Hepatocyte (in vitro differentiated cells): ENCODE measurements around the gene EMX1. TPM values are rescaled to one million over a fixed set of nuclear protein-coding genes. Genes with fewer than 3 reads are reported as not detected.

Experiments
- DNase-seq: peaks from one replicate; pipeline ENCODE4 v3.0.0-alpha.2; 2016; ENCODE audit warnings: low spot score
- H2AFZ ChIP-seq: fragments of 200-600 bp; sonication (generic); 2 replicates; pipeline ENCODE4 v1.6.0; 2016; ENCODE audit warnings: antibody characterized with exemption, mild to moderate bottlenecking
- H3K27ac ChIP-seq: fragments of 200-600 bp; sonication (generic); 2 replicates; pipeline ENCODE4 v1.5.1; 2016; ENCODE audit warnings: mild to moderate bottlenecking
- H3K27me3 ChIP-seq: fragments of 200-600 bp; sonication (generic); 2 replicates; pipeline ENCODE4 v1.6.1; 2016
- H3K36me3 ChIP-seq: fragments of 200-600 bp; sonication (generic); replicated peaks from 2 replicates; pipeline ENCODE4 v1.5.1; 2016; ENCODE audit warnings: low read depth; ENCODE audit not compliant: insufficient read depth
- H3K4me1 ChIP-seq: fragments of 200-600 bp; sonication (generic); 2 replicates; pipeline ENCODE4 v1.5.1; 2016; ENCODE audit warnings: mild to moderate bottlenecking, moderate library complexity; ENCODE audit not compliant: insufficient read depth
- H3K4me2 ChIP-seq: fragments of 200-600 bp; sonication (generic); 2 replicates; pipeline ENCODE4 v1.6.0; 2016
- H3K4me3 ChIP-seq: fragments of 200-600 bp; sonication (generic); 2 replicates; pipeline ENCODE4 v1.5.1; 2016; ENCODE audit warnings: mild to moderate bottlenecking
- H3K79me2 ChIP-seq: fragments of 200-600 bp; sonication (generic); 2 replicates; pipeline ENCODE4 v1.6.0; 2017; ENCODE audit warnings: mild to moderate bottlenecking
- H3K9me2 ChIP-seq: fragments of 200-600 bp; sonication (generic); replicated peaks from 2 replicates; pipeline ENCODE4 v1.6.0; 2017; ENCODE audit warnings: mild to moderate bottlenecking; ENCODE audit not compliant: insufficient read depth
- H3K9me3 ChIP-seq: fragments of 200-600 bp; sonication (generic); 2 replicates; pipeline ENCODE4 v1.5.1; 2016; ENCODE audit warnings: low read depth, mild to moderate bottlenecking
- H4K20me1 ChIP-seq: fragments of 200-600 bp; sonication (generic); 2 replicates; pipeline ENCODE4 v1.6.0; 2016; ENCODE audit warnings: mild to moderate bottlenecking; ENCODE audit not compliant: insufficient read depth, poor library complexity, severe bottlenecking
- CTCF ChIP-seq: fragments of 200-600 bp; sonication (generic); IDR thresholded peaks from 2 replicates; pipeline ENCODE4 v1.5.1; 2016; ENCODE audit warnings: antibody characterized with exemption, mild to moderate bottlenecking; ENCODE audit not compliant: poor library complexity
- EZH2 ChIP-seq: fragments of 200-600 bp; sonication (generic); IDR thresholded peaks from 2 replicates; pipeline ENCODE4 v1.6.1; 2016; ENCODE audit warnings: antibody characterized with exemption, mild to moderate bottlenecking, borderline replicate concordance
- EZH2phosphoT487 ChIP-seq: fragments of 200-600 bp; sonication (generic); IDR thresholded peaks from one replicate; pipeline ENCODE4 v1.6.1; 2018; ENCODE audit warnings: antibody characterized with exemption, mild to moderate bottlenecking, low read depth, moderate library complexity; ENCODE audit not compliant: unreplicated experiment, severe bottlenecking
- WGBS: methylation state at CpG from one replicate; pipeline ENCODE4 v1.1.6; 2016; ENCODE audit warnings: low lambda C conversion rate; ENCODE audit errors: missing lambda C conversion rate; 5-methylcytosine and 5-hydroxymethylcytosine counted together
- polyA plus RNA-seq: library from polyadenylated mRNA; unstranded; fragments of >200 nt; fragmentation: Nextera tagmentation; extraction: Ambion mirVana; gene quantifications from 2 replicates; pipeline ENCODE4 v1.2.1, GENCODE V29; 2016
- total RNA-seq: library from RNA; depleted of rRNA; stranded (reverse); fragments of >200 nt; gene quantifications from 2 replicates; pipeline ENCODE4 v1.2.3, GENCODE V29; 2014

Gene EMX1
- total and polyA plus RNA-seq, 2 experiments from 2014 or later = 0.34 to 1.2 TPM

GRCh38 chr2:72955228-72956049 is 38.1 kb downstream of the EMX1 start:
- H3K36me3 ChIP-seq = no peaks in the 10 kb centered on the region
- no peaks in the 10 kb centered on the region for H3K9me3 ChIP-seq
- no peaks in the 10 kb centered on the region for H3K9me2 ChIP-seq
- DNase-seq = no peak
- H3K79me2 ChIP-seq = no peaks in the 10 kb centered on the region
- no peaks in the 10 kb centered on the region for H3K4me1 ChIP-seq
- WGBS = 87% methylated on average over 24 of the region's 24 CpGs
- no peak overlapping the region for H3K4me3 ChIP-seq
- H3K27me3 ChIP-seq = no peaks in the 10 kb centered on the region
- no peak overlapping the region for H3K4me2 ChIP-seq
- H4K20me1 ChIP-seq = no peaks in the 10 kb centered on the region
- no peak overlapping the region for H3K27ac ChIP-seq
- no peak overlapping the region for H2AFZ ChIP-seq
- TF ChIP-seq CTCF (no peak), EZH2 (no peak), EZH2phosphoT487 (no peak)

GRCh38 chr2:72956050-72956395 is 38.7 kb downstream of the EMX1 start:
- Histone ChIP-seq H3K9me3 (no peaks in the 10 kb centered on the region), H3K79me2 (no peaks in the 10 kb centered on the region), H3K4me1 (no peaks in the 10 kb centered on the region), H4K20me1 (no peaks in the 10 kb centered on the region), H3K4me3 (no peak overlapping the region), H3K27me3 (no peaks in the 10 kb centered on the region), H3K4me2 (no peak overlapping the region), H3K9me2 (no peaks in the 10 kb centered on the region), H3K36me3 (no peaks in the 10 kb centered on the region), H2AFZ (no peak overlapping the region), H3K27ac (no peak overlapping the region)
- 97% methylated on average over 2 of the region's 2 CpGs for WGBS
- no peak for DNase-seq
- TF ChIP-seq CTCF (no peak), EZH2 (no peak), EZH2phosphoT487 (no peak)

GRCh38 chr2:72956936-72957335 is 39.6 kb downstream of the EMX1 start:
- no peaks in the 10 kb centered on the region for H3K9me3 ChIP-seq
- H3K4me3 ChIP-seq = no peak overlapping the region
- 98% methylated on average over 3 of the region's 3 CpGs for WGBS
- H3K27me3 ChIP-seq = no peaks in the 10 kb centered on the region
- H3K4me2 ChIP-seq = no peak overlapping the region
- no peaks in the 10 kb centered on the region for H3K79me2 ChIP-seq
- H3K4me1 ChIP-seq = no peaks in the 10 kb centered on the region
- H3K27ac ChIP-seq = no peak overlapping the region
- no peak for DNase-seq
- H2AFZ ChIP-seq = no peak overlapping the region
- H3K36me3 ChIP-seq = no peaks in the 10 kb centered on the region
- no peaks in the 10 kb centered on the region for H4K20me1 ChIP-seq
- no peaks in the 10 kb centered on the region for H3K9me2 ChIP-seq
- TF ChIP-seq EZH2 = no peak
- TF ChIP-seq EZH2phosphoT487 = no peak
- no peak for TF ChIP-seq CTCF
